ENCODE data around the gene TBC1D32. TPM values are rescaled to one million over a fixed set of nuclear protein-coding genes. Genes with fewer than 3 reads are reported as not detected.
A peak's percentile ranks its signal among the peaks of the same experiment; 100 is the strongest.
"Not testable (repeated sequence)": the region's sequence is repeated elsewhere in the genome, so short reads cannot be mapped to it uniquely, and the experiment has no call there.

Gene TBC1D32
- total and polyA plus RNA-seq, 5 donors from 2014 or later: 2.2 to 6.0 (median 3.0) TPM

GRCh38 chr6:121237859-121238258 is 96.4 kb downstream of the TBC1D32 start:
- Histone ChIP-seq H3K27ac (ENCODE audit: insufficient read depth, low read length, poor library complexity, severe bottlenecking) (no peak overlapping the region), H3K4me1 (ENCODE audit: control insufficient read depth, insufficient read depth, low read length, poor library complexity, severe bottlenecking) (no peaks in the 10 kb centered on the region), H3K9me3 (ENCODE audit: control insufficient read depth in 2 of 2, low read length in 2 of 2) (no peaks in the 10 kb centered on the region), H3K36me3 (ENCODE audit: control insufficient read depth, insufficient read depth, low read length) (peaks cover 2% of the 10 kb centered on the region), H3K27me3 (ENCODE audit: control insufficient read depth, insufficient read depth, low read length) (no peaks in the 10 kb centered on the region), H3K4me3 (ENCODE audit: low read depth, low read length) (no peak overlapping the region)
- DNase-seq: no peak
- H3K9me3 Mint-ChIP-seq: peaks cover 0 to 7% (median 2%) of the 10 kb centered on the region in 7 donors
- H3K4me3 Mint-ChIP-seq: no peak overlapping the region
- H3K4me1 Mint-ChIP-seq: peaks cover 0 to 7% (median 2%) of the 10 kb centered on the region in 4 donors
- no peak for ATAC-seq (ENCODE audit: low read depth in 2 of 2)
- no peak overlapping the region for H3K27ac Mint-ChIP-seq
- H3K27me3 Mint-ChIP-seq: no peaks in the 10 kb centered on the region
- peaks cover 39% of the 10 kb centered on the region for H3K36me3 Mint-ChIP-seq

GRCh38 chr6:121236984-121237383 is 97.3 kb downstream of the TBC1D32 start:
- Mint-ChIP-seq H3K4me1 (peaks cover 0 to 7% (median 2%) of the 10 kb centered on the region in 4 donors), H3K9me3 (peaks cover 0 to 8% (median 6%) of the 10 kb centered on the region in 7 donors), H3K27ac (peak overlapping the region in 1 of 3 donors; percentile 54), H3K27me3 (no peaks in the 10 kb centered on the region), H3K4me3 (no peak overlapping the region), H3K36me3 (peaks cover 41% of the 10 kb centered on the region)
- Histone ChIP-seq H3K27ac (ENCODE audit: insufficient read depth, low read length, poor library complexity, severe bottlenecking) (no peak overlapping the region), H3K4me3 (ENCODE audit: low read depth, low read length) (no peak overlapping the region), H3K36me3 (ENCODE audit: control insufficient read depth, insufficient read depth, low read length) (peaks cover 2% of the 10 kb centered on the region), H3K27me3 (ENCODE audit: control insufficient read depth, insufficient read depth, low read length) (no peaks in the 10 kb centered on the region), H3K4me1 (ENCODE audit: control insufficient read depth, insufficient read depth, low read length, poor library complexity, severe bottlenecking) (no peaks in the 10 kb centered on the region), H3K9me3 (ENCODE audit: control insufficient read depth in 2 of 2, low read length in 2 of 2) (no peaks in the 10 kb centered on the region)
- ATAC-seq (ENCODE audit: low read depth in 2 of 2) (no peak), DNase-seq (peak in 1 of 3 donors; percentile 18)

GRCh38 chr6:121235386-121235785 is 98.9 kb downstream of the TBC1D32 start:
- H3K4me3 Mint-ChIP-seq: no peak overlapping the region
- Histone ChIP-seq H3K27ac (ENCODE audit: insufficient read depth, low read length, poor library complexity, severe bottlenecking) (no peak overlapping the region), H3K27me3 (ENCODE audit: control insufficient read depth, insufficient read depth, low read length) (no peaks in the 10 kb centered on the region), H3K4me1 (ENCODE audit: control insufficient read depth, insufficient read depth, low read length, poor library complexity, severe bottlenecking) (no peaks in the 10 kb centered on the region), H3K4me3 (ENCODE audit: low read depth, low read length) (no peak overlapping the region), H3K9me3 (ENCODE audit: control insufficient read depth in 2 of 2, low read length in 2 of 2) (no peaks in the 10 kb centered on the region), H3K36me3 (ENCODE audit: control insufficient read depth, insufficient read depth, low read length) (peaks cover 2% of the 10 kb centered on the region)
- ATAC-seq (ENCODE audit: low read depth in 2 of 2) (no peak), DNase-seq (no peak)
- H3K36me3 Mint-ChIP-seq: peaks cover 37% of the 10 kb centered on the region
- no peak overlapping the region for H3K27ac Mint-ChIP-seq
- no peaks in the 10 kb centered on the region for H3K27me3 Mint-ChIP-seq
- H3K4me1 Mint-ChIP-seq: peaks cover 0 to 7% (median 2%) of the 10 kb centered on the region in 4 donors
- H3K9me3 Mint-ChIP-seq: peaks cover 0 to 10% (median 6%) of the 10 kb centered on the region in 7 donors

GRCh38 chr6:121223930-121224329 is 110.3 kb downstream of the TBC1D32 start:
- Mint-ChIP-seq H3K4me1 (peaks cover 0 to 5% (median 2%) of the 10 kb centered on the region in 4 donors), H3K27ac (no peak overlapping the region), H3K36me3 (peaks cover 23% of the 10 kb centered on the region), H3K9me3 (peaks cover 0 to 4% (median under 1%) of the 10 kb centered on the region in 7 donors), H3K4me3 (no peak overlapping the region), H3K27me3 (no peaks in the 10 kb centered on the region)
- ATAC-seq (ENCODE audit: low read depth in 2 of 2) (no peak), DNase-seq (no peak)
- H3K4me1 ChIP-seq (ENCODE audit: control insufficient read depth, insufficient read depth, low read length, poor library complexity, severe bottlenecking): no peaks in the 10 kb centered on the region
- H3K27me3 ChIP-seq (ENCODE audit: control insufficient read depth, insufficient read depth, low read length): no peaks in the 10 kb centered on the region
- H3K36me3 ChIP-seq (ENCODE audit: control insufficient read depth, insufficient read depth, low read length): no peaks in the 10 kb centered on the region
- H3K27ac ChIP-seq (ENCODE audit: insufficient read depth, low read length, poor library complexity, severe bottlenecking): no peak overlapping the region
- H3K9me3 ChIP-seq (ENCODE audit: control insufficient read depth in 2 of 2, low read length in 2 of 2): no peaks in the 10 kb centered on the region
- H3K4me3 ChIP-seq (ENCODE audit: low read depth, low read length): no peak overlapping the region

GRCh38 chr6:121223212-121223611 is 111.1 kb downstream of the TBC1D32 start:
- Mint-ChIP-seq H3K27ac (no peak overlapping the region), H3K27me3 (no peaks in the 10 kb centered on the region), H3K4me1 (peaks cover 0 to 5% (median 2%) of the 10 kb centered on the region in 4 donors), H3K4me3 (no peak overlapping the region), H3K9me3 (peaks cover 0 to 7% (median 1%) of the 10 kb centered on the region in 7 donors), H3K36me3 (peaks cover 28% of the 10 kb centered on the region)
- no peak overlapping the region for H3K4me3 ChIP-seq (ENCODE audit: low read depth, low read length)
- no peaks in the 10 kb centered on the region for H3K9me3 ChIP-seq (ENCODE audit: control insufficient read depth in 2 of 2, low read length in 2 of 2)
- no peaks in the 10 kb centered on the region for H3K27me3 ChIP-seq (ENCODE audit: control insufficient read depth, insufficient read depth, low read length)
- H3K36me3 ChIP-seq (ENCODE audit: control insufficient read depth, insufficient read depth, low read length): no peaks in the 10 kb centered on the region
- H3K4me1 ChIP-seq (ENCODE audit: control insufficient read depth, insufficient read depth, low read length, poor library complexity, severe bottlenecking): no peaks in the 10 kb centered on the region
- H3K27ac ChIP-seq (ENCODE audit: insufficient read depth, low read length, poor library complexity, severe bottlenecking): no peak overlapping the region
- DNase-seq (no peak), ATAC-seq (ENCODE audit: low read depth in 2 of 2) (no peak)

- Mint-ChIP-seq H3K4me1 (peaks cover 0 to 5% (median 2%) of the 10 kb centered on the region in 4 donors), H3K4me3 (no peak overlapping the region), H3K9me3 (peaks cover 0 to 12% (median 3%) of the 10 kb centered on the region in 7 donors), H3K27ac (no peak overlapping the region), H3K36me3 (peaks cover 33% of the 10 kb centered on the region), H3K27me3 (no peaks in the 10 kb centered on the region)
- no peaks in the 10 kb centered on the region for H3K36me3 ChIP-seq (ENCODE audit: control insufficient read depth, insufficient read depth, low read length)
- no peaks in the 10 kb centered on the region for H3K9me3 ChIP-seq (ENCODE audit: control insufficient read depth in 2 of 2, low read length in 2 of 2)
- H3K4me1 ChIP-seq (ENCODE audit: control insufficient read depth, insufficient read depth, low read length, poor library complexity, severe bottlenecking): no peaks in the 10 kb centered on the region
- no peak for DNase-seq
- ATAC-seq (ENCODE audit: low read depth in 2 of 2): no peak
- H3K27me3 ChIP-seq (ENCODE audit: control insufficient read depth, insufficient read depth, low read length): no peaks in the 10 kb centered on the region
- H3K4me3 ChIP-seq (ENCODE audit: low read depth, low read length): no peak overlapping the region
- H3K27ac ChIP-seq (ENCODE audit: insufficient read depth, low read length, poor library complexity, severe bottlenecking): no peak overlapping the region
Measured at GRCh38 chr6:121222656-121223055, 111.6 kb downstream of the TBC1D32 start.

GRCh38 chr6:121216928-121217327 is 117.4 kb downstream of the TBC1D32 start:
- H3K27me3 Mint-ChIP-seq: no peaks in the 10 kb centered on the region
- ATAC-seq (ENCODE audit: low read depth in 2 of 2) (no peak), DNase-seq (no peak)
- H3K36me3 Mint-ChIP-seq: peaks cover 79% of the 10 kb centered on the region
- no peaks in the 10 kb centered on the region for H3K27me3 ChIP-seq (ENCODE audit: control insufficient read depth, insufficient read depth, low read length)
- H3K4me1 Mint-ChIP-seq: no peaks in the 10 kb centered on the region
- H3K4me3 ChIP-seq (ENCODE audit: low read depth, low read length): no peak overlapping the region
- H3K4me3 Mint-ChIP-seq: no peak overlapping the region
- H3K9me3 Mint-ChIP-seq: peaks cover 2 to 30% (median 10%) of the 10 kb centered on the region in 7 donors
- H3K27ac ChIP-seq (ENCODE audit: insufficient read depth, low read length, poor library complexity, severe bottlenecking): no peak overlapping the region
- H3K36me3 ChIP-seq (ENCODE audit: control insufficient read depth, insufficient read depth, low read length): peaks cover 10% of the 10 kb centered on the region
- peaks cover 0 to 18% of the 10 kb centered on the region in 2 experiments for H3K9me3 ChIP-seq (ENCODE audit: control insufficient read depth in 2 of 2, low read length in 2 of 2)
- no peak overlapping the region for H3K27ac Mint-ChIP-seq
- H3K4me1 ChIP-seq (ENCODE audit: control insufficient read depth, insufficient read depth, low read length, poor library complexity, severe bottlenecking): no peaks in the 10 kb centered on the region

- not testable (repeated sequence) for H3K27me3 Mint-ChIP-seq; H3K27ac Mint-ChIP-seq; H3K27me3 ChIP-seq (ENCODE audit: control insufficient read depth, insufficient read depth, low read length); H3K4me3 ChIP-seq (ENCODE audit: low read depth, low read length); H3K4me1 ChIP-seq (ENCODE audit: control insufficient read depth, insufficient read depth, low read length, poor library complexity, severe bottlenecking); H3K4me3 Mint-ChIP-seq; H3K36me3 ChIP-seq (ENCODE audit: control insufficient read depth, insufficient read depth, low read length); DNase-seq; ATAC-seq (ENCODE audit: low read depth in 2 of 2); H3K4me1 Mint-ChIP-seq; H3K27ac ChIP-seq (ENCODE audit: insufficient read depth, low read length, poor library complexity, severe bottlenecking)
- Mint-ChIP-seq H3K36me3 (peaks cover 72% of the 10 kb centered on the region), H3K9me3 (peaks cover 4 to 23% (median 8%) of the 10 kb centered on the region in 7 donors)
- peaks cover 0 to 18% of the 10 kb centered on the region in 2 experiments for H3K9me3 ChIP-seq (ENCODE audit: control insufficient read depth in 2 of 2, low read length in 2 of 2)
Measured at GRCh38 chr6:121213341-121213740, 120.9 kb downstream of the TBC1D32 start.
